Heart right ventricle (tissue), 16 donors: ENCODE data around the gene PLA2G4A. TPM values are rescaled to one million over a fixed set of nuclear protein-coding genes. Genes with fewer than 3 reads are reported as not detected.

Source experiments
- ATAC-seq, 8 donors: fragments of 200-7000 bp; cut with Tn5 transposase; one replicate each; pipeline ENCODE4 v1.9.1; 2020; ENCODE audit warnings: mild to moderate bottlenecking in 8 of 8, moderate library complexity in 8 of 8, moderate number of reproducible peaks in 1 of 8
- DNase-seq, 2 donors: peaks; one replicate each; pipeline ENCODE4 v3.0.0-alpha.2; 2020
- H3K27ac ChIP-seq, 10 donors: fragments of 200-600 bp; sonication (generic) in 2 of 10; one replicate each; pipeline versions ENCODE4 v1.5.0 to v1.8.0; 2020 to 2022; ENCODE audit warnings: mild to moderate bottlenecking in 3 of 10
- H3K27me3 ChIP-seq, 7 donors: fragments of 200-600 bp; one replicate each; pipeline ENCODE4 v1.8.0; 2021 to 2022; ENCODE audit warnings: mild to moderate bottlenecking in 2 of 7
- H3K36me3 ChIP-seq, 9 donors: fragments of 200-600 bp; sonication (generic) in 1 of 9; one replicate each; pipeline versions ENCODE4 v1.5.0 to v1.8.0; 2020 to 2022; ENCODE audit warnings: mild to moderate bottlenecking in 2 of 9
- H3K4me1 ChIP-seq, 9 donors: fragments of 200-600 bp; sonication (generic) in 1 of 9; one replicate each; pipeline versions ENCODE4 v1.5.0 to v1.8.0; 2020 to 2022; ENCODE audit warnings: mild to moderate bottlenecking in 4 of 9
- H3K4me3 ChIP-seq, 10 donors: fragments of 200-600 bp; sonication (generic) in 2 of 10; one replicate each; pipeline versions ENCODE4 v1.5.0 to v1.8.0; 2020 to 2022; ENCODE audit warnings: mild to moderate bottlenecking in 7 of 10, moderate library complexity in 2 of 10
- H3K9me3 ChIP-seq, 11 donors: fragments of 200-600 bp in 10 of 11; sonication (generic) in 2 of 11; one replicate each; pipeline versions ENCODE4 v1.5.0 to v1.8.0; 2013 to 2022; ENCODE audit warnings: mild to moderate bottlenecking in 2 of 11, control low read depth in 1 of 11, moderate library complexity in 1 of 11
- CTCF ChIP-seq, 9 donors: fragments of 200-600 bp; sonication (generic) in 2 of 9; IDR thresholded peaks; one replicate each; pipeline versions ENCODE4 v1.5.0 to v1.8.0; 2021 to 2022; ENCODE audit warnings: antibody characterized with exemption in 9 of 9, mild to moderate bottlenecking in 5 of 9, moderate library complexity in 1 of 9
- WGBS, 2 donors: extraction: QIAGEN DNeasy Blood & Tissue Kit; methylation state at CpG; one replicate each; pipeline ENCODE4 v1.1.7; 2013; ENCODE audit warnings: inconsistent platforms in 1 of 2; 5-methylcytosine and 5-hydroxymethylcytosine counted together
- intact Hi-C, 10 donors: fragments of 100-400 bp; cut with DNase I; formaldehyde crosslinking; loops; one replicate each; pipeline versions ENCODE4 v1.11.1 to v1.14.2; 2022
- polyA plus RNA-seq, 2 donors: library from polyadenylated mRNA; stranded (reverse); fragments of 200-250 nt; gene quantifications; one replicate each; pipeline ENCODE4 v1.2.3, GENCODE V29; 2013
- total RNA-seq, 10 donors: library from RNA; stranded (reverse); fragmentation: NEBNext Ultra II Directional in 3 of 10; extraction: Animal tissue kit (Norgen Biotek cat#: 25700) in 3 of 10; gene quantifications; one replicate each; pipeline versions ENCODE4 v1.2.1 to v1.2.4, GENCODE V29; 2021 to 2023
- donor health status: Arrhythmogenic right ventricular cardiomyopathy.
- donor health status: ischemic (EF 13 %, LVEDD 7.1; RV severe dilation, severe dysfunction).
- donor health status: healthy with polysubstance abuse.
- donor health status: DM: no; HTN: yes; CAD: no.
- donor health status: DM: no; HTN: no; CAD: no.
- donor health status: ischemic (EF 25% LVEDD 6.9; RV normal size, moderate dysfunction).
- donor health status: ischemic (EF 25% LVEDD 5.7; RV mildly dilated, moderate dysfunction).
- donor health status: healthy.
- donor health status: DM: yes; HTN: yes; CAD: no.
- donor health status: Ischemic cardiomyopathy.
- donor health status: ischemic (EF 35%, LVEDD 5.7; RV mildly dilated, moderate dysfunction).
- donor health status: nonischemic (EF 11% LVEDD 7.7; RV severe dilation, severe dysfunction).
- donor health status: DM: yes; HTN: yes; CAD: no.
- donor health status: PGD.
- donor health status: ischemic (EF 29% LVEDD 5.4; RV normal size, mild dysfunction).
- donor health status: nonischemic (EF 23%, LVEDD 6.1; RV moderate dilation, normal function).

The PLA2G4A gene
- total and polyA plus RNA-seq, 12 donors: 0.85 to 2.7 (median 1.9) TPM

GRCh38 chr1:187032316-187032981, 203.7 kb downstream of the PLA2G4A start:
- H3K27ac ChIP-seq: no peak overlapping the region
- no peaks in the 10 kb centered on the region for H3K4me1 ChIP-seq
- no peaks in the 10 kb centered on the region for H3K27me3 ChIP-seq
- WGBS, 2 donors: 93 to 96% methylated on average over 4 of the region's 4 CpGs
- no peak overlapping the region for H3K4me3 ChIP-seq
- peaks cover 0 to 29% (median 21%) of the 10 kb centered on the region in 11 donors for H3K9me3 ChIP-seq
- TF ChIP-seq CTCF (IDR thresholded peaks at IDR 0.05): no peak
- intact Hi-C loops: no loop called here
- ATAC-seq (no peak), DNase-seq (no peak)
- no peaks in the 10 kb centered on the region for H3K36me3 ChIP-seq

GRCh38 chr1:187032982-187033692, 204.4 kb downstream of the PLA2G4A start:
- no peak for ATAC-seq
- H3K27me3 ChIP-seq: no peaks in the 10 kb centered on the region
- H3K9me3 ChIP-seq: peaks cover 0 to 29% (median 19%) of the 10 kb centered on the region in 11 donors
- no peak overlapping the region for H3K4me3 ChIP-seq
- no peak for TF ChIP-seq CTCF (IDR thresholded peaks at IDR 0.05)
- WGBS, 2 donors: 76 to 78% methylated on average over 4 of the region's 4 CpGs
- no peak for DNase-seq
- no peaks in the 10 kb centered on the region for H3K36me3 ChIP-seq
- no peaks in the 10 kb centered on the region for H3K4me1 ChIP-seq
- intact Hi-C loops: no loop called here
- no peak overlapping the region for H3K27ac ChIP-seq

- no peak for TF ChIP-seq CTCF (IDR thresholded peaks at IDR 0.05)
- H3K36me3 ChIP-seq: no peaks in the 10 kb centered on the region
- intact Hi-C loops: no loop called here
- H3K27ac ChIP-seq: no peak overlapping the region
- WGBS, 2 donors: 75 to 76% methylated on average over 4 of the region's 4 CpGs
- DNase-seq (no peak), ATAC-seq (no peak)
- peaks cover 0 to 23% (median 12%) of the 10 kb centered on the region in 11 donors for H3K9me3 ChIP-seq
- H3K4me3 ChIP-seq: no peak overlapping the region
- H3K27me3 ChIP-seq: no peaks in the 10 kb centered on the region
- no peaks in the 10 kb centered on the region for H3K4me1 ChIP-seq
Measured at GRCh38 chr1:187033693-187034390, 205.1 kb downstream of the PLA2G4A start.

GRCh38 chr1:187034501-187034900, 205.8 kb downstream of the PLA2G4A start:
- no peak for ATAC-seq
- peaks cover 0 to 17% (median 7%) of the 10 kb centered on the region in 11 donors for H3K9me3 ChIP-seq
- no peak for TF ChIP-seq CTCF (IDR thresholded peaks at IDR 0.05)

More at GRCh38 chr1:187034501-187034900, 205.8 kb downstream of the PLA2G4A start:
- no peaks in the 10 kb centered on the region for H3K4me1 ChIP-seq
- no peak overlapping the region for H3K4me3 ChIP-seq
- no peak for DNase-seq
- no peak overlapping the region for H3K27ac ChIP-seq
- H3K36me3 ChIP-seq: no peaks in the 10 kb centered on the region
- H3K27me3 ChIP-seq: no peaks in the 10 kb centered on the region
- intact Hi-C loops: no loop called here
